HCT116 (cell line): ENCODE results near the gene XIAP. TPM values are rescaled to one million over a fixed set of nuclear protein-coding genes. Genes with fewer than 3 reads are reported as not detected.

Source experiments
- ATAC-seq: fragments of 200-7000 bp; cut with Tn5 transposase; 2 replicates; pipeline ENCODE4 v1.9.1; 2020; ENCODE audit warnings: mild to moderate bottlenecking, moderate library complexity
- BruUV-seq: library from RNA; stranded (reverse); fragments of 400-500 nt; replicated peaks from 2 replicates; lab custom pipeline; 2021; lab: Mats Ljungman, UMichigan
- CTCF ChIA-PET: fragments of 300-600 bp; sonication (Branson Sonifier 250); formaldehyde crosslinking; loops from one replicate; lab custom pipeline; 2021; ENCODE audit warnings: antibody characterized with exemption; lab: Charles Lee
- POLR2A ChIA-PET: fragments of 300-600, 350-600 bp; sonication (Branson Sonifier 250); formaldehyde crosslinking; loops from one replicate; lab custom pipeline; 2021; ENCODE audit warnings: antibody characterized with exemption; lab: Charles Lee
- RAD21 ChIA-PET, 2 experiments: fragments of 300-600 bp; sonication (Branson Sonifier 250); formaldehyde crosslinking; loops; one replicate each; lab custom pipeline; 2023; ENCODE audit warnings: low total read pairs in 2 of 2; ENCODE audit not compliant: uncharacterized antibody in 2 of 2, unreplicated experiment in 2 of 2, low non-redundant PET in 1 of 2; lab: Charles Lee
- DNase-seq: peaks from one replicate; pipeline ENCODE4 v3.0.0-alpha.2; 2010; ENCODE audit warnings: low read depth, low spot score
- H2AFZ ChIP-seq: fragments of 200-600 bp; shearing (Covaris generic), sonication (generic); 2 replicates; pipeline ENCODE4 v1.6.1; 2017; ENCODE audit warnings: low read depth, mixed run types, mixed read lengths, antibody characterized with exemption, low read length; ENCODE audit not compliant: poor library complexity, severe bottlenecking
- H3K27ac ChIP-seq: 2 replicates; pipeline ENCODE4 v1.5.1; 2012; ENCODE audit warnings: low read depth, low read length
- H3K27me3 ChIP-seq: fragments of 200-600 bp; sonication (generic); 2 replicates; pipeline ENCODE4 v1.6.1; 2016; ENCODE audit warnings: mixed run types, low read length, mixed read lengths; ENCODE audit not compliant: insufficient read depth
- H3K36me3 ChIP-seq, 2 experiments: fragments of 200-500 bp in 1 of 2; fragments of 200-600 bp in 1 of 2; sonication (Bioruptor generic) in 1 of 2; sonication (generic) in 1 of 2; 2 replicates each; pipeline versions ENCODE4 v1.5.1 to v1.6.1; 2014 to 2016; ENCODE audit warnings: low read length in 2 of 2, inconsistent platforms in 1 of 2, mixed read lengths in 1 of 2, mixed run types in 1 of 2; ENCODE audit not compliant: insufficient read depth in 2 of 2, control insufficient read depth in 1 of 2
- H3K4me1 ChIP-seq, 2 experiments: fragments of 200-600 bp in 1 of 2; sonication (generic) in 1 of 2; 2 replicates each; pipeline versions ENCODE4 v1.5.1 to v1.6.1; 2012 to 2017; ENCODE audit warnings: low read length in 2 of 2, inconsistent platforms in 1 of 2, mild to moderate bottlenecking in 1 of 2, mixed read lengths in 1 of 2, mixed run types in 1 of 2, moderate library complexity in 1 of 2; ENCODE audit not compliant: insufficient read depth in 2 of 2, control insufficient read depth in 1 of 2
- H3K4me2 ChIP-seq: fragments of 200-600 bp; sonication (generic); 2 replicates; pipeline ENCODE4 v1.6.1; 2017; ENCODE audit warnings: mixed run types, low read length, mixed read lengths
- H3K4me3 ChIP-seq, 2 experiments: fragments of 200-600 bp in 1 of 2; sonication (generic) in 1 of 2; replicated peaks in 1 of 2; 2 replicates each; pipeline ENCODE4 v1.5.1; 2011 to 2016; ENCODE audit warnings: low read length in 2 of 2, control low read depth in 1 of 2, low read depth in 1 of 2, mild to moderate bottlenecking in 1 of 2, mixed read lengths in 1 of 2, mixed run types in 1 of 2
- H3K79me2 ChIP-seq: fragments of 200-600 bp; sonication (generic); 2 replicates; pipeline ENCODE4 v1.6.1; 2017; ENCODE audit warnings: mild to moderate bottlenecking, mixed run types, low read length, moderate library complexity, mixed read lengths; ENCODE audit not compliant: insufficient read depth
- H3K9ac ChIP-seq: fragments of 200-600 bp; sonication (generic); 2 replicates; pipeline ENCODE4 v1.6.1; 2016; ENCODE audit warnings: low read length, mixed read lengths
- H3K9me2 ChIP-seq: fragments of 200-600 bp; sonication (generic), shearing (Covaris generic); 2 replicates; pipeline ENCODE4 v1.6.1; 2017; ENCODE audit warnings: mixed run types, mild to moderate bottlenecking, moderate library complexity; ENCODE audit not compliant: insufficient read depth
- H3K9me3 ChIP-seq, 2 experiments: fragments of 200-500 bp in 1 of 2; fragments of 200-600 bp in 1 of 2; sonication (Bioruptor generic) in 1 of 2; sonication (generic) in 1 of 2; 2 replicates each; pipeline ENCODE4 v1.6.1; 2014 to 2017; ENCODE audit warnings: low read length in 2 of 2, mixed read lengths in 2 of 2, inconsistent platforms in 1 of 2, low read depth in 1 of 2, mild to moderate bottlenecking in 1 of 2, mixed run types in 1 of 2, moderate library complexity in 1 of 2; ENCODE audit not compliant: control insufficient read depth in 1 of 2, insufficient read depth in 1 of 2
- H4K20me1 ChIP-seq: fragments of 200-600 bp; sonication (generic), shearing (Covaris generic); 2 replicates; pipeline ENCODE4 v1.6.1; 2017; ENCODE audit warnings: mixed run types, mild to moderate bottlenecking, moderate library complexity; ENCODE audit not compliant: insufficient read depth
- CBX3 ChIP-seq: IDR thresholded peaks from 2 replicates; pipeline ENCODE4 v1.6.1; 2012; ENCODE audit warnings: low read depth
- CEBPB ChIP-seq: IDR thresholded peaks from 2 replicates; pipeline ENCODE4 v1.6.1; 2012; ENCODE audit warnings: low read depth
- EGR1 ChIP-seq: IDR thresholded peaks from 2 replicates; pipeline ENCODE4 v1.6.1; 2012; ENCODE audit warnings: low read depth
- ELF1 ChIP-seq: IDR thresholded peaks from 2 replicates; pipeline ENCODE4 v1.6.1; 2012; ENCODE audit warnings: low read depth, borderline replicate concordance
- EZH2phosphoT487 ChIP-seq: fragments of 200-600 bp; IDR thresholded peaks from 2 replicates; pipeline ENCODE4 v1.6.1; 2018; ENCODE audit warnings: antibody characterized with exemption, borderline replicate concordance
- FOSL1 ChIP-seq: IDR thresholded peaks from 2 replicates; pipeline ENCODE4 v1.6.1; 2012; ENCODE audit warnings: low read depth
- POLR2A ChIP-seq: IDR thresholded peaks from 2 replicates; pipeline ENCODE4 v1.7.0; 2011; ENCODE audit warnings: borderline replicate concordance; ENCODE audit not compliant: insufficient read depth, insufficient read length; ENCODE audit errors: extremely low read depth
- POLR2AphosphoS5 ChIP-seq: IDR thresholded peaks from 2 replicates; pipeline ENCODE4 v1.6.1; 2011; ENCODE audit warnings: mild to moderate bottlenecking, low read depth, low read length, moderate library complexity
- RAD21 ChIP-seq: IDR thresholded peaks from 2 replicates; pipeline ENCODE4 v1.6.1; 2012; ENCODE audit warnings: low read depth, mild to moderate bottlenecking
- SIN3A ChIP-seq: IDR thresholded peaks from 2 replicates; pipeline ENCODE4 v1.6.1; 2012; ENCODE audit warnings: low read depth
- SP1 ChIP-seq: IDR thresholded peaks from 2 replicates; pipeline ENCODE4 v1.6.1; 2012; ENCODE audit warnings: low read depth
- intact Hi-C: fragments of 100-400 bp; cut with micrococcal nuclease; formaldehyde crosslinking; loops from 2 replicates; pipeline ENCODE4 v1.10.0; 2022
- total RNA-seq: library from RNA; stranded (reverse); gene quantifications from one replicate; pipeline ENCODE4 v1.2.1, GENCODE V29; 2021; ENCODE audit not compliant: unreplicated experiment
- TF ChIP-seq, protein P1 (sequence below), 3 experiments: fragments of 200-600 bp in 1 of 3; sonication (generic) in 1 of 3; IDR thresholded peaks in 2 of 3; conservative IDR thresholded peaks in 1 of 3; 2 replicates each; pipeline ENCODE4 v1.5.1; 2012 to 2017; ENCODE audit warnings: low read depth in 2 of 3, low read length in 2 of 3, antibody characterized with exemption in 1 of 3, borderline replicate concordance in 1 of 3, control low read depth in 1 of 3, mild to moderate bottlenecking in 1 of 3, mixed read lengths in 1 of 3, mixed run types in 1 of 3, moderate library complexity in 1 of 3; ENCODE audit not compliant: insufficient read depth in 1 of 3
- TF ChIP-seq, protein P2 (sequence below): IDR thresholded peaks from 2 replicates; pipeline ENCODE4 v1.6.1; 2012; ENCODE audit warnings: low read depth

The XIAP gene
- total RNA-seq, 1 experiment from 2014 or later: 41.0 TPM

DNA sequence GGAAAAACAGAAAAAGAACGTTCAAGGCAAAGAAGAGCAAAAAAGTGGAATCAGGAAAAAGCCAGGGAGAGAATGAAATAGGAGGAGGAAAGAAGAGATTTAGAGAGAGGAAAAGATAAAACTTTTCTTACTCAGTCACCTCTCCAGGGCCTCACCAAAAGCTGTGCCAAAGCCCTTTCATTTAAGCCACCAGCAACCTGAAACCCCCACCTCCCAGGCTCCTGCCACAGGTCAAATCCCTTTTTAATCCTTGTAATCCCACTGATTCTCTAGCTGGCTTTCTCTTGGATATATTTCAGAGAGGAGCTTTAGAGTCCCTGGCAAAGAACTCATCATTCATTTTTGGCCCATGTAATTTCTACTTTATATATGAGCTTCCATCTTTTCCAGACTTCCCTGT, 25.7 kb upstream of the XIAP start:
- Histone ChIP-seq H3K79me2 (no peaks in the 10 kb centered on the region), H3K9me3 (no peaks in the 10 kb centered on the region), H3K9me2 (no peaks in the 10 kb centered on the region), H3K4me2 (no peak overlapping the region), H3K36me3 (no peaks in the 10 kb centered on the region), H3K4me3 (no peak overlapping the region), H3K27ac (no peak overlapping the region), H4K20me1 (no peaks in the 10 kb centered on the region), H3K4me1 (peaks cover 9 to 16% of the 10 kb centered on the region in 2 experiments), H3K9ac (no peak overlapping the region), H2AFZ (no peak overlapping the region), H3K27me3 (no peaks in the 10 kb centered on the region)
- DNase-seq (no peak), ATAC-seq (no peak)
- intact Hi-C loops: loop anchor here (5.0 kb wide), 1 partner anchor 128 kb away; the partner anchor contains the start of gene STAG2
- POLR2A ChIA-PET: no interaction called here
- RAD21 ChIA-PET: interaction anchor here in 1 of 2 experiments (1.4 kb wide), 1 partner anchor 142 kb away, joined by 8 read pairs; no protein-coding TSS in a partner anchor
- CTCF ChIA-PET: interaction anchor here (1.2 to 6.9 kb wide), 7 partner anchors 9 to 183 kb away, joined by 3 to 56 read pairs (median 7); partner anchors contain the start of gene XIAP
- no TSS peak for BruUV-seq
- TF ChIP-seq RAD21 (no peak), EZH2phosphoT487 (no peak), SP1 (no peak), FOSL1 (no peak), ELF1 (no peak), SIN3A (no peak), EGR1 (no peak), CEBPB (no peak), POLR2A (no peak), POLR2AphosphoS5 (no peak), CBX3 (no peak)
- TF ChIP-seq, protein P1, sequence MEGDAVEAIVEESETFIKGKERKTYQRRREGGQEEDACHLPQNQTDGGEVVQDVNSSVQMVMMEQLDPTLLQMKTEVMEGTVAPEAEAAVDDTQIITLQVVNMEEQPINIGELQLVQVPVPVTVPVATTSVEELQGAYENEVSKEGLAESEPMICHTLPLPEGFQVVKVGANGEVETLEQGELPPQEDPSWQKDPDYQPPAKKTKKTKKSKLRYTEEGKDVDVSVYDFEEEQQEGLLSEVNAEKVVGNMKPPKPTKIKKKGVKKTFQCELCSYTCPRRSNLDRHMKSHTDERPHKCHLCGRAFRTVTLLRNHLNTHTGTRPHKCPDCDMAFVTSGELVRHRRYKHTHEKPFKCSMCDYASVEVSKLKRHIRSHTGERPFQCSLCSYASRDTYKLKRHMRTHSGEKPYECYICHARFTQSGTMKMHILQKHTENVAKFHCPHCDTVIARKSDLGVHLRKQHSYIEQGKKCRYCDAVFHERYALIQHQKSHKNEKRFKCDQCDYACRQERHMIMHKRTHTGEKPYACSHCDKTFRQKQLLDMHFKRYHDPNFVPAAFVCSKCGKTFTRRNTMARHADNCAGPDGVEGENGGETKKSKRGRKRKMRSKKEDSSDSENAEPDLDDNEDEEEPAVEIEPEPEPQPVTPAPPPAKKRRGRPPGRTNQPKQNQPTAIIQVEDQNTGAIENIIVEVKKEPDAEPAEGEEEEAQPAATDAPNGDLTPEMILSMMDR (IDR thresholded peaks at IDR 0.05 in 2 of 3, conservative IDR thresholded peaks at IDR 0.05 in 1 of 3; ENCODE audit: borderline replicate concordance in 1 of 3, insufficient read depth in 1 of 3, low read depth in 2 of 3, low read length in 2 of 3): no peak
- TF ChIP-seq, protein P2, sequence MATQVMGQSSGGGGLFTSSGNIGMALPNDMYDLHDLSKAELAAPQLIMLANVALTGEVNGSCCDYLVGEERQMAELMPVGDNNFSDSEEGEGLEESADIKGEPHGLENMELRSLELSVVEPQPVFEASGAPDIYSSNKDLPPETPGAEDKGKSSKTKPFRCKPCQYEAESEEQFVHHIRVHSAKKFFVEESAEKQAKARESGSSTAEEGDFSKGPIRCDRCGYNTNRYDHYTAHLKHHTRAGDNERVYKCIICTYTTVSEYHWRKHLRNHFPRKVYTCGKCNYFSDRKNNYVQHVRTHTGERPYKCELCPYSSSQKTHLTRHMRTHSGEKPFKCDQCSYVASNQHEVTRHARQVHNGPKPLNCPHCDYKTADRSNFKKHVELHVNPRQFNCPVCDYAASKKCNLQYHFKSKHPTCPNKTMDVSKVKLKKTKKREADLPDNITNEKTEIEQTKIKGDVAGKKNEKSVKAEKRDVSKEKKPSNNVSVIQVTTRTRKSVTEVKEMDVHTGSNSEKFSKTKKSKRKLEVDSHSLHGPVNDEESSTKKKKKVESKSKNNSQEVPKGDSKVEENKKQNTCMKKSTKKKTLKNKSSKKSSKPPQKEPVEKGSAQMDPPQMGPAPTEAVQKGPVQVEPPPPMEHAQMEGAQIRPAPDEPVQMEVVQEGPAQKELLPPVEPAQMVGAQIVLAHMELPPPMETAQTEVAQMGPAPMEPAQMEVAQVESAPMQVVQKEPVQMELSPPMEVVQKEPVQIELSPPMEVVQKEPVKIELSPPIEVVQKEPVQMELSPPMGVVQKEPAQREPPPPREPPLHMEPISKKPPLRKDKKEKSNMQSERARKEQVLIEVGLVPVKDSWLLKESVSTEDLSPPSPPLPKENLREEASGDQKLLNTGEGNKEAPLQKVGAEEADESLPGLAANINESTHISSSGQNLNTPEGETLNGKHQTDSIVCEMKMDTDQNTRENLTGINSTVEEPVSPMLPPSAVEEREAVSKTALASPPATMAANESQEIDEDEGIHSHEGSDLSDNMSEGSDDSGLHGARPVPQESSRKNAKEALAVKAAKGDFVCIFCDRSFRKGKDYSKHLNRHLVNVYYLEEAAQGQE: no peak
